HFF-Myc (cell line): ENCODE data around the gene MAP3K7CL.

Source experiments
- DNase-seq: peaks from one replicate; pipeline ENCODE4 v3.0.0-alpha.2; 2011; ENCODE audit warnings: low read depth; ENCODE audit errors: extremely low read depth
- H3K4me3 ChIP-seq: replicated peaks from 2 replicates; pipeline ENCODE4 v1.5.1; 2011; ENCODE audit warnings: low read depth, mild to moderate bottlenecking, control low read depth, low read length
- TF ChIP-seq, protein P1 (sequence below): IDR thresholded peaks from 2 replicates; pipeline ENCODE4 v1.5.1; 2012; ENCODE audit warnings: mild to moderate bottlenecking, low read depth, low read length, control low read depth; ENCODE audit errors: missing control alignments

Gene MAP3K7CL

DNA sequence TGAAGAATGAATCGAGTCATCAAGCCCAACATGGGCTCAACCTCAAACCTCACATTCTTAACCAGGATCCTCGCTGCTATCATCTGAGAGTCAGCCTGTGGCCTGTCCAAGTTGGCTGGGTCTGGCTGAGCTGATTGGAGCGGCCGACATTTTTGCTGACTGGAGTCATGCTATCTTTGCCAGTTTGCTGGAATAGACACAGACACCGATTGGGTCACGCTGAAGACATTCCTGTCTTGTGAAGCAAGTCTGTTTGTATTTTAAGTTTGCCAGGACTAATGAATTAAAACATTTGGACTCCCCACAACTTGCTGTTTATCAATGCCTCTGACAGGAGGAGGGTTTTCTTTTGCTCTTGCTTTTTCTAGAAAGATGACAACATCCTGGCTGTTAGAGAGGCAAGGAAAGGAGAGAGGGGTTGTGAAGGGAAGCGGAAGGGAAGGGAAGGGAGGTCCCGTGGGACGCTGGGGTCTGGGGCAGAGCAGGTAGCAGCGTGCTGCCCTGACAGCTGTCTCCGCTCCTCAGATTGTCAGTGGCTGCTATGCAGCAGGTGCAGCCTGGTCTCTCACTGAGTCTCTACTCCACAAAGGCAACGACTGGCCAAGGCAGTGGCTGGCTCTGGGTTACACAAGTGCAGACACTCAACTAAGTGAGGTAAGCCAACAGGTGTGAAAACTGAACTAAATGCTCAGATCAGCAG, at the start of gene MAP3K7CL:
MAP3K7CL (plus strand) TSS at position 375 of the 700 bp plus-strand sequence. CDS start 2,701 bp downstream, outside the sequence.
- peak; percentile 77 for DNase-seq
- 0 out of 2 replicates have a peak within 1 kb of the TSS, but pooled peaks have one; percentile 7 for H3K4me3 ChIP-seq
- TF ChIP-seq, protein P1, sequence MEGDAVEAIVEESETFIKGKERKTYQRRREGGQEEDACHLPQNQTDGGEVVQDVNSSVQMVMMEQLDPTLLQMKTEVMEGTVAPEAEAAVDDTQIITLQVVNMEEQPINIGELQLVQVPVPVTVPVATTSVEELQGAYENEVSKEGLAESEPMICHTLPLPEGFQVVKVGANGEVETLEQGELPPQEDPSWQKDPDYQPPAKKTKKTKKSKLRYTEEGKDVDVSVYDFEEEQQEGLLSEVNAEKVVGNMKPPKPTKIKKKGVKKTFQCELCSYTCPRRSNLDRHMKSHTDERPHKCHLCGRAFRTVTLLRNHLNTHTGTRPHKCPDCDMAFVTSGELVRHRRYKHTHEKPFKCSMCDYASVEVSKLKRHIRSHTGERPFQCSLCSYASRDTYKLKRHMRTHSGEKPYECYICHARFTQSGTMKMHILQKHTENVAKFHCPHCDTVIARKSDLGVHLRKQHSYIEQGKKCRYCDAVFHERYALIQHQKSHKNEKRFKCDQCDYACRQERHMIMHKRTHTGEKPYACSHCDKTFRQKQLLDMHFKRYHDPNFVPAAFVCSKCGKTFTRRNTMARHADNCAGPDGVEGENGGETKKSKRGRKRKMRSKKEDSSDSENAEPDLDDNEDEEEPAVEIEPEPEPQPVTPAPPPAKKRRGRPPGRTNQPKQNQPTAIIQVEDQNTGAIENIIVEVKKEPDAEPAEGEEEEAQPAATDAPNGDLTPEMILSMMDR: no peak

DNA sequence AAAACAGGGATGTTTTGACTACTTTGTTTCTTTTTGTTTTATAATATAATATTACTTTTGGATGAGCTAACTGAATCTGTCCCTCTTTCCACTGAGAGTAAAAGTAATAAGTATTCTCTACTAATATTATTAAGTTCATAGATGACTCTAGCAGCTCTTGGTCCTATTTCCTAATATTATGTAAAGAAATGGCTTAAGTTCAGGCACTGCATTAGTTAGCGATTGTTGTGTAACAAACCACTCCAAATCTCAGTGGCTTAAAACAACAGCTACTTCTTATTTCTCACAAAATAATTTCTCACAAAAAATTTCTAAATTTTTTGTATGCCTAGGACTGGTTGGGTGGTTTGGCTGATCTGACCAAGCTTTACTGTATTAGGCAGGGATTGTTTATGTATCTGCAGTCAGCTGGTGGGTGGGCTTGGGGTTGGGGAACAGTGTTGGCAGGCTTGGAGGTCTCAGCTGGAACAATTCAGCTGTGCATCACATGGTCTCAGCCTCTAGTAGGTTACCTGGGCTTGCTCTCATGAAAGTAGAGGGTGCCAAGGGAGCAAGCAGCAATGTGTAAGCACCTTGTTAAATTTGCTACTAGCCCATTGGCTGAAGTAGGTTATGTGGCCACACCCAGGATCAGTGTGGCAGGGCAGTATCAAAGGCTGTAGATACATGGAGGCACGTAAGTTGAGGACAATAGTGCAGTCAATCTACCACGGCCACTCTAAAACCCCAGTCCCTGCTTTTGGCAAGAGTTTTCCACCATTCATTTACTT, 48.2 kb upstream of the MAP3K7CL start:
- no peak for DNase-seq
- TF ChIP-seq, protein P1: no peak

DNA sequence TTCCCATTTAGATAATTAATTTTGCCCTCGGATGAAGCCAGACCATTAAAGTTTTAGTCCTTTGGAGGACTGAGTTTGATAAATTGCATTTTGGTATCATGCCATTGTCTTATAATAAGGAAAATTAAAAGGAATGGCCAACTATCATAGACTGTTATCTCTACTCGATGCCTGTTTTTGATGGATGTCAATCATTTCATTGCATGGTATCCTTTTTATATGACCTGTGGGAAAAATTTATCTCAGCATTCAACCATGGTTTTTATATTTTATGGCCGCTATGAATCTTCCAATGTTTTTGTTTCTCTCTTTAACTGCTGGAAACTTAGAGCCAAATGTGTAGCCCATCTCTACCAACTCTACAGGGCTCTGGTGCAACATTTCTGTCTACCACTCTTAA, 47.1 kb upstream of the MAP3K7CL start:
- no peak overlapping the region for H3K4me3 ChIP-seq
- TF ChIP-seq, protein P1: no peak
- DNase-seq: no peak

More for the DNA sequence above, 48.2 kb upstream of the MAP3K7CL start:
- H3K4me3 ChIP-seq: no peak overlapping the region

DNA sequence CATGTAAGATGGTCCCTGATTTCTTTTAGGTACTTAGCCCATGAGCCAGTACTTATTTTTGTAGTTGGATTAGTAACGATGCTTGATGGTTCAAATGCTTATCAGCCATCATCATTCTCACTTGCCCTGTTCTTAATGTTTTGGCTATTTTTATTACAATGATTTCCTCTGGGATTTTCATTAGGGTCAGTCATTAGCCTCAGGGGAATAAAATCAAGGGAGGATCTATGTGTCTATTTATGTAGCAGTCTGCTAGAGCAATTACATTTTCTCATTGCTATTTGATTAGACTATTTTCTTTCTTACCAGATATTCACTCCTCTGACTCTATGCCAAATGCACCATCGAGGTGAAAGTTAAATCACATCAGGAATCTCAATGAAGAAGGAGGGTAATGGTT, 46.1 kb upstream of the MAP3K7CL start:
- DNase-seq: no peak
- TF ChIP-seq, protein P1: no peak
- H3K4me3 ChIP-seq: no peak overlapping the region

GRCh38 chr21:29085106-29085752, 45.2 kb upstream of the MAP3K7CL start:
- no peak overlapping the region for H3K4me3 ChIP-seq
- TF ChIP-seq, protein P1: no peak
- DNase-seq: no peak

GRCh38 chr21:29091033-29091432, 39.4 kb upstream of the MAP3K7CL start:
- no peak overlapping the region for H3K4me3 ChIP-seq
- peak; percentile 49 for DNase-seq
- TF ChIP-seq, protein P1: no peak
